Measurements from ENCODE around the gene EFNB2. TPM values are rescaled to one million over a fixed set of nuclear protein-coding genes. Genes with fewer than 3 reads are reported as not detected.

The EFNB2 gene
- polyA plus RNA-seq, 3 donors from 2014 or later = 0.17 TPM; not detected in 2

- DNase-seq = peak; percentile 77 to 82 (median 81)
- Mint-ChIP-seq H3K4me1 (peaks cover 19 to 25% of the 10 kb centered on the region in 2 donors), H3K27me3 (ENCODE audit: low read depth in 3 of 3) (peaks cover 15 to 28% (median 19%) of the 10 kb centered on the region in 3 donors), H3K27ac (peak overlapping the region; percentile 18 to 90 (median 66)), H3K36me3 (peaks cover 0 to 8% (median 0%) of the 10 kb centered on the region in 3 donors), H3K4me3 (peak overlapping the region; percentile 95 to 98 (median 96)), H3K9me3 (no peaks in the 10 kb centered on the region)
These were observed 977 bp upstream of the EFNB2 start for GRCh38 chr13:106536244-106537034.

GRCh38 chr13:106534639-106535551, 567 bp downstream of the EFNB2 start:
- H3K27me3 Mint-ChIP-seq (ENCODE audit: low read depth in 3 of 3) = peaks cover 15 to 29% (median 19%) of the 10 kb centered on the region in 3 donors
- H3K27ac Mint-ChIP-seq = peak overlapping the region in 1 of 6 donors; percentile 28
- peaks cover 19 to 25% of the 10 kb centered on the region in 2 donors for H3K4me1 Mint-ChIP-seq
- H3K4me3 Mint-ChIP-seq = peak overlapping the region; percentile 79 to 89 (median 84)
- H3K36me3 Mint-ChIP-seq = no peaks in the 10 kb centered on the region
- no peaks in the 10 kb centered on the region for H3K9me3 Mint-ChIP-seq
- DNase-seq = peak; percentile 9 to 26 (median 24)

DNA sequence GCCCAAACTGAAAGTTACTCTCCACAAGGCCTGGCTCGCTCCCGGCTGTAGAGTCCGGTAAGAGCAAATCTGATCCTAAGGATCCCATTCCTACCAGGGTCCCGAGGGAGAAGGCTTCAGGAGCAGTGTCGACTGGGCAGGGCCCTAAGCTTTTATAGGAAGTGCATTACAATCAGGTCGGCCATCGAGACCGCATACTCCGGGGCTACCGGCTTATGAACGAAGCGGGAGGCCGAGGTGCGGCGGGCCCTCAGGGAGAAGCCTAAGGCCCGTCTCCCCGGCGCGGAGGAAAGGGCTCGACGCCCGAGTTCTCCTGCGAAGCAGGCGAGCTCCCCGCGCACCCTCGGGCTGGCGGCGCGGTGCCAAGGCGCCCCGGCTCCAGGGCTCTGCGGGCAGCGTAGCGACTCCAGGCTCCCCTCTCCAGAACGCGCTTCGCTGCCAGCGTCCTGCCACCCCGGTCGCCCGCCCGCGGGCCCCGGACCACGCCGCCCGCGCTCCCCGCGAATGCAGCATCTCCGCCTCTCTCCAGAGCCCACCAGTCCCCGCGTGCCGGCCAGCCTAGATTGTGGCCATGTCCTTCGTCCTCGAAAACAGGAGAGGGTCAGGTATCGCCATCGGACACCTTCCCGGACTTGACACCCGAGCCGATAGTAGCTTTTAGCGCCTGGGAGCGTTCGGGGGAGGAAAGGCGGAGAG, 1.4 kb downstream of the EFNB2 start:
- Mint-ChIP-seq H3K27ac (no peak overlapping the region), H3K27me3 (ENCODE audit: low read depth in 3 of 3) (peaks cover 21 to 31% (median 21%) of the 10 kb centered on the region in 3 donors), H3K9me3 (no peaks in the 10 kb centered on the region), H3K36me3 (no peaks in the 10 kb centered on the region), H3K4me3 (peak overlapping the region; percentile 70 to 82 (median 76)), H3K4me1 (peaks cover 19 to 25% of the 10 kb centered on the region in 2 donors)
- DNase-seq = peak; percentile 18 to 22 (median 20)

GRCh38 chr13:106533101-106533942, 2.1 kb downstream of the EFNB2 start:
- Mint-ChIP-seq H3K4me1 (peaks cover 19 to 25% of the 10 kb centered on the region in 2 donors), H3K27me3 (ENCODE audit: low read depth in 3 of 3) (peaks cover 21 to 32% (median 21%) of the 10 kb centered on the region in 3 donors), H3K27ac (no peak overlapping the region), H3K36me3 (no peaks in the 10 kb centered on the region), H3K9me3 (no peaks in the 10 kb centered on the region), H3K4me3 (peak overlapping the region; percentile 66 to 82 (median 72))
- peak in 2 of 3 donors; percentile 6 to 7 for DNase-seq

DNA sequence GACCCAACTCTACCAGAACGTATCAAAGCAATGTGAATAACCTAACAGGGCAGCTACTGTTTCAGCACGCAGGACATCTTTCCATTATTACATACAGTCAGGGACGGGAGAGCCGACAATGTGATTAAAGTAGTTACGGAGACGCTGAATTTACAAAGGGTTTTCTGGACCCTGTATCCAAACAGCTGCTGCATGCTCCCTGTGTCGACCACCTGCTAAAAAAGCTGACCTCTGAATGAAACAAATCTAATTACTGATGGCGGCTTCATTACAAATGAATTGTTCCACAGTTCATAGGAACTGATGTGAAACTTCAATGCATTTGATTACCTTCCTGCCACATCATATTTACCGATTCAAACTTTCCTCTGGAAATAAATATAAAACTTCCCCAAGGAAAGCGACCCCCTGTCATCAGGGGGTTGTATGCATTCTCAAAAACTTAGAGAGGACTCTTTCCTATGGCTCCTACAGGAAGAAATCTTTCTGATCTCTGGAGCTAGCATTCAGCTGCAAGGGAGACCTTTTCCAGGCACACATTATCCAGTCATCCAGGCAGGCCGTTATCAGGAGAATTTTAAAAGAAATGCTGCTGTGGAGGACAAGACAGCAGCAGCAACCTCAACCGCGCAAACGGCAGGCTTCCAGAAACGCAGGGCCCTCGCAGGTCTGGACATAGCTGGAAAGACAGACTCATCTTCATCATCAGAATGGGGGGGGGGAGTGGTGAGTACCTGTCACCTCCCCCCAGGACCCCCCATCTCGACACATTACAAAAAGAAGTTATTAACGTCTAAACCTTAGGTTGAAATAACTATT, 3.1 kb downstream of the EFNB2 start:
- Mint-ChIP-seq H3K4me1 (peaks cover 19 to 25% of the 10 kb centered on the region in 2 donors), H3K36me3 (no peaks in the 10 kb centered on the region), H3K4me3 (peak overlapping the region; percentile 41 to 67 (median 62)), H3K27ac (no peak overlapping the region), H3K27me3 (ENCODE audit: low read depth in 3 of 3) (peaks cover 19 to 32% (median 21%) of the 10 kb centered on the region in 3 donors), H3K9me3 (no peaks in the 10 kb centered on the region)
- DNase-seq = no peak

GRCh38 chr13:106530980-106531481, 4.4 kb downstream of the EFNB2 start:
- Mint-ChIP-seq H3K4me1 (peaks cover 16% of the 10 kb centered on the region in 2 donors), H3K27ac (no peak overlapping the region), H3K27me3 (ENCODE audit: low read depth in 3 of 3) (peaks cover 17 to 24% (median 18%) of the 10 kb centered on the region in 3 donors), H3K4me3 (no peak overlapping the region), H3K36me3 (no peaks in the 10 kb centered on the region), H3K9me3 (no peaks in the 10 kb centered on the region)
- no peak for DNase-seq

DNA sequence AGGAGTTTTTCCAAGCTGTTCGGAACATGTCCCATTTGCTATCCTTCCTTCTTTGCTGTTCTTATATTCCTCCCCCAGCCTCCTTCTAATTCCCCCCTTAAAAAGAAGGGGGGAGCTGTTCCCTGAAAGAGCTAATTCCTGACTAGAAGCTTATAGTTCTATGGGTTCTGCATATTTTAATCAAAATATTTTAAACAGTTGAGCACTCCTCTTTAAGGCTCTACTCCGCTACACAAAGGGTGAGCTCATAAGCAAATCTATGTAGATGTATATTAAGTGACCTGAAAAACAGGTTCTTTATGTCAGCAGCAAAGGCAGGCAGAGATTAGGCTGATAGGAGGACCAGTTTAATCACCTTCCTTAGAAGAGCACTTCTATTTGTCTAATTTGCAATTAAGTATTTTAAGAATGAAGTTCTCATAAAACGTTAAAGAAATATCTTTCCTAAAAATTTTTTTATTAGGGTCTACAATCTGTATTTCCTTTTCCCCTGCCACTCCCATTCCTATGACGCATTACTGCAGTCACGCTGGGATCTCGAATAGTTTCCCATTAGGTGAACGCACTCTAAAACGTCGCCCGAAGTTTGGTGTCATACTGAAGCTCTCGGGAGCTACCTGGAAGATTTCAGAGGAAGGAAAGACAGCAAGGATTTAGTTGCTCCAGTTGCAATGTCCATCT, 5.2 kb downstream of the EFNB2 start:
- H3K27me3 Mint-ChIP-seq (ENCODE audit: low read depth in 3 of 3) = peaks cover 17 to 24% (median 18%) of the 10 kb centered on the region in 3 donors
- no peaks in the 10 kb centered on the region for H3K36me3 Mint-ChIP-seq
- H3K4me3 Mint-ChIP-seq = no peak overlapping the region
- no peaks in the 10 kb centered on the region for H3K9me3 Mint-ChIP-seq
- H3K27ac Mint-ChIP-seq = no peak overlapping the region
- no peak for DNase-seq
- H3K4me1 Mint-ChIP-seq = peaks cover 16% of the 10 kb centered on the region in 2 donors

GRCh38 chr13:106529415-106530170, 5.9 kb downstream of the EFNB2 start:
- Mint-ChIP-seq H3K27me3 (ENCODE audit: low read depth in 3 of 3) (peaks cover 15 to 24% (median 18%) of the 10 kb centered on the region in 3 donors), H3K4me1 (peaks cover 16% of the 10 kb centered on the region in 2 donors), H3K36me3 (no peaks in the 10 kb centered on the region), H3K27ac (no peak overlapping the region), H3K4me3 (no peak overlapping the region), H3K9me3 (no peaks in the 10 kb centered on the region)
- no peak for DNase-seq

DNA sequence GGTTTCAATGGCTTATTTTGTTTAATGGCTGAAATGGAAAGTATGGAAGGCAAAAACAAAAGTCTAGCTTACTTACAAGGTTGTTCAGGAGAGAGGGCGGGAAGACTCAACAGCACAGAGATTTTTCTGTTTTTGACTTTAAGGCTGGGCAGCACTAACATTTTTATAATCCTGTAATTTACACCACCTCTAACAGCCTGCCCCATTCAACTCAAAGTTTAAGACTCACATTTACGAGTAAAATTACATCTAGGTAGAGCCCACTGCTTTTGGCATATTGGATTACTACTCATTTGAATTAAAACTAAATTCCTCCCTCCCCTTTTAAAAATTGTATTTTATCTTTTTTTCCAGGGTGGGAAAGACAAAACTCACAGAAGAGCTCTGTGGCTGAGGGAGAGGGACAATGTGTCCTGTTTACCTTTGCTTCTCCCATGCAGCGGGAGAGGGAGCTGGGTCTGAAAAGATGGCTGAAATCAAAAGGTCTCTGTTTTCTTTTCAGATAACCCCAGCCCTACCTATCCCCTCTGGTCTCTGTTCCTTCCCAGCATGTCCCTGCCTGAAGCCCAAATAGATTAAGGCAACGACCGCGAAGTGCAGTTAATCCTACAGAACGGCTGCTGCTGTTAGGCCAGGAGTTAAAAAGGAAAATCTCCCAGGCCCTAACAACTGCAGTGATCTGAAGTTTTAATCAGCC, 6.6 kb downstream of the EFNB2 start:
- H3K9me3 Mint-ChIP-seq = no peaks in the 10 kb centered on the region
- peaks cover 13 to 14% of the 10 kb centered on the region in 2 donors for H3K4me1 Mint-ChIP-seq
- DNase-seq = no peak
- H3K27me3 Mint-ChIP-seq (ENCODE audit: low read depth in 3 of 3) = peaks cover 16 to 23% (median 17%) of the 10 kb centered on the region in 3 donors
- H3K4me3 Mint-ChIP-seq = no peak overlapping the region
- H3K27ac Mint-ChIP-seq = no peak overlapping the region
- H3K36me3 Mint-ChIP-seq = no peaks in the 10 kb centered on the region

- Mint-ChIP-seq H3K27me3 (ENCODE audit: low read depth in 3 of 3) (peaks cover 10 to 16% (median 13%) of the 10 kb centered on the region in 3 donors), H3K4me3 (no peak overlapping the region)
These were observed 7.6 kb downstream of the EFNB2 start for GRCh38 chr13:106527826-106528225.

More at GRCh38 chr13:106527826-106528225, 7.6 kb downstream of the EFNB2 start:
- Mint-ChIP-seq H3K4me1 (peaks cover 4 to 5% of the 10 kb centered on the region in 2 donors), H3K36me3 (no peaks in the 10 kb centered on the region), H3K9me3 (no peaks in the 10 kb centered on the region), H3K27ac (no peak overlapping the region)
- no peak for DNase-seq
